Bronchial epithelial cell (primary cell): ENCODE measurements around the gene ZNF438. TPM values are rescaled to one million over a fixed set of nuclear protein-coding genes. Genes with fewer than 3 reads are reported as not detected.

Experiments
- DNase-seq: peaks from one replicate; pipeline ENCODE4 v3.0.0-alpha.2; 2010; ENCODE audit warnings: low read depth
- FAIRE-seq: peaks from 2 replicates; lab custom pipeline; 2011; peaks lifted over from hg19 to GRCh38; lab: Jason Lieb, UNC
- H3K27me3 ChIP-seq: 2 replicates; pipeline ENCODE4 v1.5.1; 2011; ENCODE audit warnings: low read length; ENCODE audit not compliant: control insufficient read depth, insufficient read depth
- H3K36me3 ChIP-seq: 2 replicates; pipeline ENCODE4 v1.5.1; 2011; ENCODE audit warnings: low read length; ENCODE audit not compliant: control insufficient read depth, insufficient read depth
- H3K4me3 ChIP-seq: 2 replicates; pipeline ENCODE4 v1.5.1; 2011; ENCODE audit warnings: mild to moderate bottlenecking, low read depth, low read length, control low read depth
- total RNA-seq: library from RNA; depleted of rRNA; stranded (reverse); fragments of >200 nt; gene quantifications from 2 replicates; pipeline ENCODE4 v1.2.1, GENCODE V29; 2014
- TF ChIP-seq, protein P1 (sequence below): IDR thresholded peaks from 2 replicates; pipeline ENCODE4 v1.5.1; 2011; ENCODE audit warnings: mild to moderate bottlenecking, moderate library complexity, low read length, control low read depth, inconsistent platforms; ENCODE audit not compliant: insufficient read depth, severe bottlenecking

The ZNF438 gene
- total RNA-seq, 1 donor from 2014 or later = 0.79 TPM

DNA sequence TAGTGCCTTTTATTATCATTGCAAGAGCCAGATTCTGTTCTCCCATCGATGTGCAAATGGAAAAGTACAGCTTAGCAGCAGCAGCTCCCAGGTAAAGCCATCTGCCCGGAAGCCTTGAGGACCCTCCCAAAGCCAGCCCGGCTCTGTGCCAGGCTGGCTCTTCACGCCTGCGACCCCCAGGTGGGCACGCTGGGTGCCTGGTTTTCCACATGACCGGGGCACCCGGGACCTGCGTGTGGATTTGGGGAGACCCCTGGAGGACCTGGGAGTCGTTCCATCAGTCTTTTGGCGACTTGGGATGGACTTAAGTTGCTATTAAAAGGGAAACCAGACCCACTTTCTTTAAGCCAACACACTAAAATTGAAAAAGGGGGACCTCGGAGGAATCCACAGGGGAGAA is 196.5 kb downstream of the ZNF438 start:
- H3K4me3 ChIP-seq = no peak overlapping the region
- no peaks in the 10 kb centered on the region for H3K36me3 ChIP-seq
- TF ChIP-seq, protein P1, sequence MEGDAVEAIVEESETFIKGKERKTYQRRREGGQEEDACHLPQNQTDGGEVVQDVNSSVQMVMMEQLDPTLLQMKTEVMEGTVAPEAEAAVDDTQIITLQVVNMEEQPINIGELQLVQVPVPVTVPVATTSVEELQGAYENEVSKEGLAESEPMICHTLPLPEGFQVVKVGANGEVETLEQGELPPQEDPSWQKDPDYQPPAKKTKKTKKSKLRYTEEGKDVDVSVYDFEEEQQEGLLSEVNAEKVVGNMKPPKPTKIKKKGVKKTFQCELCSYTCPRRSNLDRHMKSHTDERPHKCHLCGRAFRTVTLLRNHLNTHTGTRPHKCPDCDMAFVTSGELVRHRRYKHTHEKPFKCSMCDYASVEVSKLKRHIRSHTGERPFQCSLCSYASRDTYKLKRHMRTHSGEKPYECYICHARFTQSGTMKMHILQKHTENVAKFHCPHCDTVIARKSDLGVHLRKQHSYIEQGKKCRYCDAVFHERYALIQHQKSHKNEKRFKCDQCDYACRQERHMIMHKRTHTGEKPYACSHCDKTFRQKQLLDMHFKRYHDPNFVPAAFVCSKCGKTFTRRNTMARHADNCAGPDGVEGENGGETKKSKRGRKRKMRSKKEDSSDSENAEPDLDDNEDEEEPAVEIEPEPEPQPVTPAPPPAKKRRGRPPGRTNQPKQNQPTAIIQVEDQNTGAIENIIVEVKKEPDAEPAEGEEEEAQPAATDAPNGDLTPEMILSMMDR = no peak
- no peak for DNase-seq
- FAIRE-seq = no peak
- no peaks in the 10 kb centered on the region for H3K27me3 ChIP-seq

DNA sequence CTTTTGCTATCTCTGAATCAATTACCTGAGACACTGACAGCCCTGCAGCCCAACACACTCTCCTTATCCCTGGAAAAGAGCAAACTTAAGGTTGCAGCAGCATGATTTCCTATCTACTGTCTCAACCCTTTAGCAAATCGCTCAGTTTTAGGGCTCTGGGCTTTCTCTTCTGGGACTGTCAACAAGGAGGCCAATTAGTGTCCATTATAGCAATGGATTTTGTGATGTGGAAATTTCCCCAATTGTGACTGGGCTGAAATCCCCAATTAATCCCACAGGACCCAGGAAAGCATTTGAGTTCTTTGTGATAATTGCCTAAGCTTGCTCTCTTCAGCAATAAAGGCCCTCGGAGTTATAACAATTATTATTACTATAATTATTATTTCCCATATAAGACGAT is 197.0 kb downstream of the ZNF438 start:
- no peak for DNase-seq
- no peak for FAIRE-seq
- Histone ChIP-seq H3K36me3 (no peaks in the 10 kb centered on the region), H3K4me3 (no peak overlapping the region), H3K27me3 (no peaks in the 10 kb centered on the region)
- TF ChIP-seq, protein P1 = no peak

DNA sequence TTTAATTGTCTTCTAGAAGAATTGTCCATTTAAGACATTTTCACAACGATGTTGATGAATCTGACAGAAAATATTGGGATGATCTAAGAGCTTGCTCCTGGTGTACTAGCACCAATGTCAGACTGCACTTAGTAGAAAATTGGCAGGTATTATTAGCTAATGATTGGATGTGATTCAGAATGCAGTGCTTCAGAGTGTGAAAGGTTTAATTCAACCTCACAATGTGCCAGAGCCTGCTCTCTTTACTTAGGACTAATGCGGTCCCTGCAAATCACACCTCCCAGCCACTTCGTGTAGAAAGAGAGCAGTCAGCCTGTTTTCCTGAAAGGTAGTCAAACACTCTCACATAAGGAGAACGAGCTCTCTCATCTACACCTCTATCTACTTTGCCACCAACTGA is 197.5 kb downstream of the ZNF438 start:
- Histone ChIP-seq H3K27me3 (no peaks in the 10 kb centered on the region), H3K4me3 (no peak overlapping the region), H3K36me3 (no peaks in the 10 kb centered on the region)
- DNase-seq (no peak), FAIRE-seq (no peak)
- TF ChIP-seq, protein P1 = no peak

DNA sequence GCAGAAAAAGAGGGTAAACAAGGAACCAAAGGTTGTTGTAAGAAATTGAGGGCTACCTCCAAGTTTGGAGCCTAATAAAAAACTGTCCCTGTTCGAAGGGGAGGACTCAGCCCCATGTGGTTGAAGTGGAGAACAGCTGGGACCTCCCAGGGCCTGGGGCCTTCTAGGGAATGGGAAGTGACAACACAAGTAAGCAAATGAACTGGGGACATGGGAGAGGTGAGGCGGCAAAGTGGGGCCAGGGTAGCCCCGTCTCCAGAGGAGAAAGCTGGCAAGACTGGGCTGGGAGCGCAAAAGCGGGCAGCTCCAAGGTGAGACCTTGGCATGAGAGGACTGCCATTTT is 198.1 kb downstream of the ZNF438 start:
- no peak for DNase-seq
- H3K27me3 ChIP-seq = no peaks in the 10 kb centered on the region
- TF ChIP-seq, protein P1 = no peak
- H3K36me3 ChIP-seq = no peaks in the 10 kb centered on the region
- FAIRE-seq = no peak
- no peak overlapping the region for H3K4me3 ChIP-seq

DNA sequence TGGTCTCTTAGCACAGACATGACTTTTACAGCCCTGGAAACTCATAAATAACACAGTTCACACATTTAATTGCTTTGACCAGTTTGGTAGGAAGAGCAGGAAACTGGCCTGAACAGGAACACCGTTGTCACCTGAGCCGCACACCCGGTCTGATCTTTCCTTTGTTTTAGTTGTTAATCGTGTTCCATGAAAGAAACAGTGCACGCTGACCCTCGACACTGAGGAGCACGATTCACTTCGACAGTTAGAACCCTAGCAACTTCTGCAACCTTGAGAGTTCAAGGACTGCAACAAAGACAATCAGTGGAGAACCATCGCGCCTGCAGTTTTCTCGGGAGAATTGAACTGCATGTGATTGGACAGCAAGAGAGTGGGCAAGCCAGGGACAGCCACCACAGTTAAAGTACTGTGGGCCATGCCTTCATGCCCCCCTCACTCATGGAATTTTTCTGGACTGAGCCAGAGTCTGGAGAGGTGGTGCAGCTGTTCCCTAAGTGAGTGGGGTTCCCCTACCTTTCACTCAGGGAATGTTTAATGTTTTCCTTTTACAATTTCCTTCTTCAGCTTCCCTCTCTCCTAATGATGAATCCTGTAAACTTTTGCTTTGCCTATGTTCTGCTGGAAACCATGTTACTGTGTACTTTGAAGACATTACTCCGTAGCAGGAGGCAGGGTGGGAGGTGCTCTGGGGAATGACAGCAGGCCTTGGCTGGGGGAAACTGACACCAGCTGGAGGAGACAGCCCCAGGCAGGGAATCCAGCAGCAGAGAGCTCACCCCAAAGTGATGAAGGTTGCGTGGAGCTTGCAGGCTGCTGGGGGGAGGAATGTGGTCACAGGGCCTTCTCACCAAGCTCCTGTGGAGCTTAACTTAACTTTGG is 198.7 kb downstream of the ZNF438 start:
- no peak for FAIRE-seq

More for the DNA sequence above, 198.7 kb downstream of the ZNF438 start:
- TF ChIP-seq, protein P1 = no peak
- Histone ChIP-seq H3K4me3 (no peak overlapping the region), H3K27me3 (no peaks in the 10 kb centered on the region), H3K36me3 (no peaks in the 10 kb centered on the region)
- no peak for DNase-seq
